ENCODE results near the gene C1QTNF6.

Gene C1QTNF6

GRCh38 chr22:37210041-37210803 lies 22.2 kb upstream of the C1QTNF6 start:
- no peaks in the 10 kb centered on the region for H3K9me3 ChIP-seq
- H3K36me3 ChIP-seq = no peaks in the 10 kb centered on the region
- H3K4me1 ChIP-seq (ENCODE audit: control insufficient read depth in 1 of 2, insufficient read depth in 1 of 2, low read depth in 1 of 2, low read length in 1 of 2) = peaks cover 7 to 8% of the 10 kb centered on the region in 2 experiments
- no peak for TF ChIP-seq CTCF (IDR thresholded peaks at IDR 0.05)
- H3K4me3 ChIP-seq (ENCODE audit: low read depth in 1 of 2, low read length in 1 of 2) = no peak overlapping the region
- no peak overlapping the region for H3K27ac ChIP-seq
- H3K27me3 ChIP-seq = no peaks in the 10 kb centered on the region

GRCh38 chr22:37209140-37209845 lies 21.2 kb upstream of the C1QTNF6 start:
- H3K27me3 ChIP-seq = no peaks in the 10 kb centered on the region
- no peaks in the 10 kb centered on the region for H3K36me3 ChIP-seq
- peaks cover 13 to 16% of the 10 kb centered on the region in 2 experiments for H3K4me1 ChIP-seq (ENCODE audit: control insufficient read depth in 1 of 2, insufficient read depth in 1 of 2, low read depth in 1 of 2, low read length in 1 of 2)
- H3K4me3 ChIP-seq (ENCODE audit: low read depth in 1 of 2, low read length in 1 of 2) = no peak overlapping the region
- no peaks in the 10 kb centered on the region for H3K9me3 ChIP-seq
- TF ChIP-seq CTCF (IDR thresholded peaks at IDR 0.05) = no peak
- H3K27ac ChIP-seq = no peak overlapping the region

- H3K27me3 ChIP-seq = no peaks in the 10 kb centered on the region
- H3K27ac ChIP-seq = no peak overlapping the region
- H3K9me3 ChIP-seq = no peaks in the 10 kb centered on the region
- peaks cover 13 to 16% of the 10 kb centered on the region in 2 experiments for H3K4me1 ChIP-seq (ENCODE audit: control insufficient read depth in 1 of 2, insufficient read depth in 1 of 2, low read depth in 1 of 2, low read length in 1 of 2)
- no peak overlapping the region for H3K4me3 ChIP-seq (ENCODE audit: low read depth in 1 of 2, low read length in 1 of 2)
- no peaks in the 10 kb centered on the region for H3K36me3 ChIP-seq
- no peak for TF ChIP-seq CTCF (IDR thresholded peaks at IDR 0.05)
Measured at GRCh38 chr22:37208401-37209139, 20.5 kb upstream of the C1QTNF6 start.

GRCh38 chr22:37207981-37208380 lies 19.9 kb upstream of the C1QTNF6 start:
- Histone ChIP-seq H3K9me3 (no peaks in the 10 kb centered on the region), H3K36me3 (no peaks in the 10 kb centered on the region), H3K27me3 (no peaks in the 10 kb centered on the region), H3K4me3 (ENCODE audit: low read depth in 1 of 2, low read length in 1 of 2) (no peak overlapping the region), H3K27ac (no peak overlapping the region), H3K4me1 (ENCODE audit: control insufficient read depth in 1 of 2, insufficient read depth in 1 of 2, low read depth in 1 of 2, low read length in 1 of 2) (peaks cover 13 to 16% of the 10 kb centered on the region in 2 experiments)
- TF ChIP-seq CTCF (IDR thresholded peaks at IDR 0.05) = no peak

- no peak for TF ChIP-seq CTCF (IDR thresholded peaks at IDR 0.05)
- H3K27ac ChIP-seq = no peak overlapping the region
- peaks cover 13 to 16% of the 10 kb centered on the region in 2 experiments for H3K4me1 ChIP-seq (ENCODE audit: control insufficient read depth in 1 of 2, insufficient read depth in 1 of 2, low read depth in 1 of 2, low read length in 1 of 2)
- H3K36me3 ChIP-seq = no peaks in the 10 kb centered on the region
- H3K27me3 ChIP-seq = no peaks in the 10 kb centered on the region
- no peaks in the 10 kb centered on the region for H3K9me3 ChIP-seq
- no peak overlapping the region for H3K4me3 ChIP-seq (ENCODE audit: low read depth in 1 of 2, low read length in 1 of 2)
Measured at GRCh38 chr22:37206841-37207821, 19.1 kb upstream of the C1QTNF6 start.

All from neutrophil (primary cell).